ENCODE data around the gene ADGRD1. TPM values are rescaled to one million over a fixed set of nuclear protein-coding genes. Genes with fewer than 3 reads are reported as not detected.

Gene ADGRD1
- total RNA-seq, 3 donors from 2014 or later: 11.6 to 47.5 (median 18.7) TPM

GRCh38 chr12:131072451-131073230 is 118.9 kb downstream of the ADGRD1 start:
- no peak overlapping the region for H3K27ac ChIP-seq
- TF ChIP-seq POLR2A (IDR thresholded peaks at IDR 0.05) (no peak), CTCF (IDR thresholded peaks at IDR 0.05) (no peak), POLR2AphosphoS5 (IDR thresholded peaks at IDR 0.05) (no peak)

DNA sequence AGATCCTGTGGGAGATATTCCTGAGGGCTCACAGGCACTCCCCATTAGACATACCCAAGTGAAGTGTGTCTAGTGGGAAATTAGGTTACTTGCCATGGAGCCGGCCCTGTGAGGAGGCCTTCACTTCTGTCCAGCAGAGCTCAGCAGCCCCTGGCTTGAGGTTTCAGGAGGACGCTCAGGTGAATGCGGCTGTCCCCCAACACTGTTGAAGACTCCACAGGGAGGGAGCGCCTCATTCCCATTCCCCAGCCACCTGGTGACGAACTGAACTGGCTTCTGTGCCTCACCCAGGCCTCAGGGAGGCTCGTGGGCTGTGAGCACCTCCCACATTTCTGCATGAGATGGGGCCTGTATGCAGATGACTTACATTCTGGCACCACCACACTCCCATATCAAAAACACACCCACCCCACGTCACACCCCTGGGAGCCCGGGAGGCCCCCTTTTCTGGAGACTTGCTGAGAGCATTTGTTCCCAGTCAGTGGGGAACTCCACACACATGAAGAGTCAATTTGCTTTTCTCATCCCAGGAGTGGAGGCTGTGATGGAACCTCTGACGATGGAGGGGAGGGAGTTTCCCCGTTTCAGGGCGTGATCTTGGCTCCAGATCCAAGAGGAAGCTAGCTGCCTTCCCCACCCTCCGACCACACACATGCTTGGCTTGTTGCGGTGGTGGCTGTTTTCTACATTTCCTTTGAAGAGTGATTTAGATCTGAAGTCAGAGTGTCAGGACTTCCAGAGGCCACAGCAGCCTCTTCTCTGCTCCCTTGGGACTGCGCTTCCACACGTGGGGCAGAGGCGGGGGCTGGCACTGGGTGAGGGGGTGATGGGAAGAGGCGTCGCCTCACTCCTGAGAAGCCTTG is 120.7 kb downstream of the ADGRD1 start:
- no peaks in the 10 kb centered on the region for H3K4me1 ChIP-seq
- no peaks in the 10 kb centered on the region for H3K27me3 ChIP-seq
- TF ChIP-seq CTCF (IDR thresholded peaks at IDR 0.05) (no peak), POLR2AphosphoS5 (IDR thresholded peaks at IDR 0.05) (no peak), POLR2A (IDR thresholded peaks at IDR 0.05) (no peak)
- no peaks in the 10 kb centered on the region for H3K9me3 ChIP-seq
- intact Hi-C loops (cut with DNase I; ENCODE audit: low total_unique reads): loop anchor here (5.0 kb wide), 1 partner anchor 158 kb away; no protein-coding TSS in a partner anchor
- no peak overlapping the region for H3K4me3 ChIP-seq
- DNase-seq (ENCODE audit: low spot score in 2 of 2): no peak
- H3K36me3 ChIP-seq: no peaks in the 10 kb centered on the region
- H3K27ac ChIP-seq: peak overlapping the region in 1 of 2 donors; percentile 38

More at GRCh38 chr12:131072451-131073230, 118.9 kb downstream of the ADGRD1 start:
- no peaks in the 10 kb centered on the region for H3K36me3 ChIP-seq
- H3K27me3 ChIP-seq: no peaks in the 10 kb centered on the region
- intact Hi-C loops (cut with DNase I; ENCODE audit: low total_unique reads): loop anchor here (5.0 kb wide), 1 partner anchor 160 kb away; no protein-coding TSS in a partner anchor
- no peaks in the 10 kb centered on the region for H3K4me1 ChIP-seq
- no peak for DNase-seq (ENCODE audit: low spot score in 2 of 2)
- H3K4me3 ChIP-seq: no peak overlapping the region
- H3K9me3 ChIP-seq: no peaks in the 10 kb centered on the region

- no peak for DNase-seq (ENCODE audit: low spot score in 2 of 2)
Observed at GRCh38 chr12:131075194-131075593, 121.5 kb downstream of the ADGRD1 start.

DNA sequence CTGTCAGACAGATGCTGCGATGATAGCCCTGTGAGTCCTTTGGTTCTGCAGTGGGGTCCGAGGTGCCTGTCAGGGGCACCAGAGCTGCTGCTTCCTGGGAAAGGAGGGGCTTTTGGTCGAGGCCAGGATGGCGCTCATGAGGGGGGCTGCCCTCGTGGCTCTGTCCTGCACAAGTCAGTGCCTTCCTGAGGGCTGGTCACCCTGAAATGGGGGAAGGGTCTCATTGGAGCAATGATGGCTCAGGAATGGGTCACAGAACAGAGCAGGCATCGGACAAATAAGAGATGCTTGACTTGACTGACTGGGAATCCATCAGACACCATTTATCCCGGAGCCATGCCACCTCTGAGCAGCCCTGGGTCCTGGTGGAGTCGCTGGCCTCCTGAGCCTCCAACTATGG is 121.9 kb downstream of the ADGRD1 start:
- TF ChIP-seq CTCF (IDR thresholded peaks at IDR 0.05): no peak
- TF ChIP-seq POLR2AphosphoS5 (IDR thresholded peaks at IDR 0.05): no peak
- TF ChIP-seq POLR2A (IDR thresholded peaks at IDR 0.05): no peak
- no peaks in the 10 kb centered on the region for H3K9me3 ChIP-seq
- intact Hi-C loops (cut with DNase I; ENCODE audit: low total_unique reads): no loop called here
- no peak overlapping the region for H3K4me3 ChIP-seq
- no peaks in the 10 kb centered on the region for H3K36me3 ChIP-seq
- no peak for DNase-seq (ENCODE audit: low spot score in 2 of 2)
- no peaks in the 10 kb centered on the region for H3K4me1 ChIP-seq
- no peak overlapping the region for H3K27ac ChIP-seq
- no peaks in the 10 kb centered on the region for H3K27me3 ChIP-seq

More at GRCh38 chr12:131075194-131075593, 121.5 kb downstream of the ADGRD1 start:
- TF ChIP-seq POLR2AphosphoS5 (IDR thresholded peaks at IDR 0.05) (no peak), CTCF (IDR thresholded peaks at IDR 0.05) (no peak), POLR2A (IDR thresholded peaks at IDR 0.05) (no peak)
- Histone ChIP-seq H3K36me3 (no peaks in the 10 kb centered on the region), H3K9me3 (no peaks in the 10 kb centered on the region), H3K27me3 (no peaks in the 10 kb centered on the region), H3K4me3 (no peak overlapping the region), H3K27ac (no peak overlapping the region), H3K4me1 (no peaks in the 10 kb centered on the region)
- intact Hi-C loops (cut with DNase I; ENCODE audit: low total_unique reads): no loop called here

All from breast epithelium (tissue), 4 donors.